ENCODE measurements around the gene HOPX. TPM values are rescaled to one million over a fixed set of nuclear protein-coding genes. Genes with fewer than 3 reads are reported as not detected.

HOPX gene
- total and polyA plus RNA-seq, 2 of the 8 experiments (the other 6 are each of a cell fraction or from before 2014, with no cell fraction given): not detected

- Histone ChIP-seq H4K5ac (ENCODE audit: insufficient read length, low read depth, low read length) (no peak overlapping the region), H4K8ac (ENCODE audit: extremely low read depth, insufficient read depth, low read length) (no peak overlapping the region), H3K79me2 (ENCODE audit: control insufficient read depth in 1 of 2, insufficient read depth in 2 of 2, low read length in 2 of 2) (no peaks in the 10 kb centered on the region), H3K56ac (replicated peaks; ENCODE audit: insufficient read length, low read depth, low read length) (no peak overlapping the region), H2BK20ac (ENCODE audit: low read length) (no peak overlapping the region), H3K14ac (ENCODE audit: insufficient read length) (no peak overlapping the region), H3K4me1 (replicated peaks in 1 of 4; ENCODE audit: control insufficient read depth in 3 of 4, insufficient read depth in 4 of 4, low read length in 3 of 4) (peaks cover 0 to 13% (median 2%) of the 10 kb centered on the region in 4 experiments; a peak in 4 of 7 replicates), H4K20me1 (replicated peaks in 1 of 2; ENCODE audit: control insufficient read depth in 1 of 2, insufficient read depth in 2 of 2, low read length in 2 of 2) (peaks cover 0 to 3% of the 10 kb centered on the region in 2 experiments), H3K36me3 (ENCODE audit: control insufficient read depth in 2 of 4, insufficient read depth in 4 of 4, low read length in 3 of 4) (peaks cover 0 to 5% (median 0%) of the 10 kb centered on the region in 4 experiments; a peak in 1 of 8 replicates), H3K27me3 (replicated peaks in 1 of 4; ENCODE audit: control insufficient read depth in 3 of 4, extremely low read depth in 1 of 4, insufficient read depth in 3 of 4, low read length in 3 of 4) (peaks cover 42 to 63% (median 56%) of the 10 kb centered on the region in 4 experiments), H2BK5ac (ENCODE audit: low read depth, low read length) (no peak overlapping the region), H3K9ac (replicated peaks in 1 of 4; ENCODE audit: extremely low read depth in 1 of 4, low read depth in 3 of 4, low read length in 3 of 4) (no peak overlapping the region), H3K79me1 (ENCODE audit: low read depth, low read length) (no peaks in the 10 kb centered on the region), H4K91ac (replicated peaks; ENCODE audit: insufficient read length, low read length) (no peak overlapping the region), H2BK12ac (ENCODE audit: low read depth, low read length) (no peak overlapping the region), H3K4me2 (ENCODE audit: insufficient read depth in 1 of 2, low read depth in 2 of 2, low read length in 2 of 2) (peak overlapping the region; percentile 90), H2AK5ac (ENCODE audit: low read depth, low read length) (no peak overlapping the region), H2AFZ (ENCODE audit: low read length) (no peak overlapping the region), H3K9me3 (ENCODE audit: insufficient read depth in 2 of 2, low read depth in 1 of 2, low read length in 1 of 2) (no peaks in the 10 kb centered on the region), H3K23me2 (ENCODE audit: low read depth, low read length) (peaks cover 7% of the 10 kb centered on the region; the same call in 1 of the 2 replicates), H2BK15ac (ENCODE audit: low read length) (no peak overlapping the region), H3K18ac (ENCODE audit: extremely low read depth, low read length) (no peak overlapping the region), H3K27ac (ENCODE audit: low read depth, low read length) (no peak overlapping the region), H3K23ac (ENCODE audit: insufficient read length) (no peak overlapping the region), H3K4ac (replicated peaks; ENCODE audit: insufficient read length, low read depth, low read length) (no peak overlapping the region), H2BK120ac (replicated peaks; ENCODE audit: low read depth, low read length) (no peak overlapping the region), H3K4me3 (ENCODE audit: extremely low read depth in 1 of 4, insufficient read depth in 2 of 4, low read depth in 3 of 4, low read length in 4 of 4) (peak overlapping the region; percentile 44 to 68 (median 50))
- TF ChIP-seq KDM4A (IDR thresholded peaks at IDR 0.05; ENCODE audit: low read depth, low read length, severe bottlenecking): no peak
- no peak for TF ChIP-seq EP300 (IDR thresholded peaks at IDR 0.05; ENCODE audit: borderline replicate concordance in 1 of 2, low read depth in 2 of 2, low read length in 2 of 2)
- TF ChIP-seq SUZ12 (IDR thresholded peaks at IDR 0.05; ENCODE audit: low read length): peak; percentile 70
- TF ChIP-seq EZH2 (IDR thresholded peaks at IDR 0.05; ENCODE audit: low read depth, low read length, severe bottlenecking): peak; percentile 75
- 0 out of 2 replicates have a peak, but pooled peaks have one; percentile 4 for TF ChIP-seq RBBP5 (IDR thresholded peaks at IDR 0.05; ENCODE audit: borderline replicate concordance, low read depth, low read length)
- peak in 1 of 2 experiments; percentile 28; a peak in 2 of 4 replicates for TF ChIP-seq RAD21 (IDR thresholded peaks at IDR 0.05 in 1 of 2, conservative IDR thresholded peaks at IDR 0.05 in 1 of 2; ENCODE audit: low read depth in 2 of 2, low read length in 2 of 2)
- TF ChIP-seq BACH1 (IDR thresholded peaks at IDR 0.05; ENCODE audit: low read length): peak; percentile 3; the same call in 1 of the 2 replicates
- TF ChIP-seq CTCF (IDR thresholded peaks at IDR 0.05; ENCODE audit: control extremely low read depth in 1 of 3, insufficient read depth in 1 of 3, low read depth in 1 of 3, low read length in 3 of 3): peak; percentile 7 to 44 (median 24)
- no peak for TF ChIP-seq E2F6 (IDR thresholded peaks at IDR 0.05)
- 8% methylated on average over 18 of the region's 19 CpGs; no CpG with 5 or more reads in 1 of the 2 experiments for WGBS, 2 experiments (ENCODE audit: extremely low coverage in 1 of 2, insufficient coverage in 1 of 2, insufficient read length in 1 of 2, insufficient replicate concordance in 2 of 2, low coverage in 1 of 2, low lambda C conversion rate in 2 of 2, missing lambda C conversion rate in 1 of 2)
- ChIA-PET CTCF (ENCODE audit: partially characterized antibody) (no interaction called here), POLR2A (ENCODE audit: partially characterized antibody) (no interaction called here)
- FAIRE-seq (no peak), DNase-seq (ENCODE audit: low read depth in 1 of 2, low spot score in 2 of 2) (no peak)
Observed at GRCh38 chr4:56656346-56656643, 24.8 kb downstream of the HOPX start.

Data from H1 (cell line).